Measurements from ENCODE around the gene RSPRY1.
A peak's percentile ranks its signal among the peaks of the same experiment; 100 is the strongest.

RSPRY1 gene

GRCh38 chr16:57244767-57245471 lies 58.8 kb downstream of the RSPRY1 start, which contains the start of gene ARL2BP:
Gene ARL2BP (plus strand): TSS chr16:57245259. CDS start chr16:57245368, 109 bp downstream.
- DNase-seq (ENCODE audit: extremely low read depth, low read depth), result peak; percentile 95
- TF ChIP-seq CTCF (IDR thresholded peaks at IDR 0.05; ENCODE audit: low read depth, low read length), result no peak; the same call in 1 of the 2 replicates

GRCh38 chr16:57245472-57246113 lies 59.5 kb downstream of the RSPRY1 start:
- no peak for DNase-seq (ENCODE audit: extremely low read depth, low read depth)

GRCh38 chr16:57251352-57251751 lies 65.2 kb downstream of the RSPRY1 start:
- no peak for DNase-seq (ENCODE audit: extremely low read depth, low read depth)
- no peak for TF ChIP-seq CTCF (IDR thresholded peaks at IDR 0.05; ENCODE audit: low read depth, low read length)

More at GRCh38 chr16:57245472-57246113, 59.5 kb downstream of the RSPRY1 start:
- no peak for TF ChIP-seq CTCF (IDR thresholded peaks at IDR 0.05; ENCODE audit: low read depth, low read length)

GRCh38 chr16:57252148-57252721 lies 66.1 kb downstream of the RSPRY1 start:
- TF ChIP-seq CTCF (IDR thresholded peaks at IDR 0.05; ENCODE audit: low read depth, low read length), result no peak
- no peak for DNase-seq (ENCODE audit: extremely low read depth, low read depth)

GRCh38 chr16:57253466-57253865 lies 67.3 kb downstream of the RSPRY1 start:
- DNase-seq (ENCODE audit: extremely low read depth, low read depth), result no peak
- TF ChIP-seq CTCF (IDR thresholded peaks at IDR 0.05; ENCODE audit: low read depth, low read length), result no peak

- TF ChIP-seq CTCF (IDR thresholded peaks at IDR 0.05; ENCODE audit: low read depth, low read length), result no peak
- no peak for DNase-seq (ENCODE audit: extremely low read depth, low read depth)
Observed at GRCh38 chr16:57255686-57256415, 69.7 kb downstream of the RSPRY1 start.
